HL-60 (cell line): ENCODE results near the gene NUP205.

Source experiments
- POLR2AphosphoS5 ChIP-seq: IDR thresholded peaks from 2 replicates; pipeline ENCODE4 v1.6.1; 2012; ENCODE audit warnings: low read depth
- SPI1 ChIP-seq: IDR thresholded peaks from 2 replicates; pipeline ENCODE4 v1.6.1; 2012; ENCODE audit warnings: low read depth, mild to moderate bottlenecking, borderline replicate concordance
- TF ChIP-seq, protein P1 (sequence below): IDR thresholded peaks from one replicate; pipeline ENCODE4 v1.5.1; 2011; ENCODE audit warnings: low read length, control low read depth, inconsistent platforms; ENCODE audit not compliant: insufficient read depth
- TF ChIP-seq, protein P2 (sequence below): IDR thresholded peaks from 2 replicates; pipeline ENCODE4 v1.6.1; 2012; ENCODE audit warnings: low read depth; ENCODE audit not compliant: insufficient replicate concordance

DNA sequence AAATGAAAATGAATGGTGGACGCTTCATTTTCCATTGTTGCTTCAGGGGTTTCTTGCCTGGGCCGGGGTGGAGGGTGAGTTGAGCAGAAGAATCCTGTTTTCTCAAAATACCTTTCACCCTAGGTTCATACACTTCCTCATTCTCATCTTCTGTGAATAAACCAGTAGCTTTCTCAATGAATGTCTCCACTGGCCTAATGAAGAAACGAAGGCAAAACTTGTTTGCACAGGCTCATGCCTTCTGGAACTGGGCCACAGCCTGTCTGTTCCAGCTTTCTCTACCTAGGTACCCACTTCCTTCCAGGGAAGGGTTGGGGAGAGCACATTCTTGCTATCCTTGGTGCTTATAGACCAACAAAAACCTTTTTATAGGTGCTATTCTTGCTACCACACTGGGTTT is 125.9 kb downstream of the NUP205 start:
- TF ChIP-seq POLR2AphosphoS5 (no peak), SPI1 (peak; percentile 67)
- TF ChIP-seq, protein P1, sequence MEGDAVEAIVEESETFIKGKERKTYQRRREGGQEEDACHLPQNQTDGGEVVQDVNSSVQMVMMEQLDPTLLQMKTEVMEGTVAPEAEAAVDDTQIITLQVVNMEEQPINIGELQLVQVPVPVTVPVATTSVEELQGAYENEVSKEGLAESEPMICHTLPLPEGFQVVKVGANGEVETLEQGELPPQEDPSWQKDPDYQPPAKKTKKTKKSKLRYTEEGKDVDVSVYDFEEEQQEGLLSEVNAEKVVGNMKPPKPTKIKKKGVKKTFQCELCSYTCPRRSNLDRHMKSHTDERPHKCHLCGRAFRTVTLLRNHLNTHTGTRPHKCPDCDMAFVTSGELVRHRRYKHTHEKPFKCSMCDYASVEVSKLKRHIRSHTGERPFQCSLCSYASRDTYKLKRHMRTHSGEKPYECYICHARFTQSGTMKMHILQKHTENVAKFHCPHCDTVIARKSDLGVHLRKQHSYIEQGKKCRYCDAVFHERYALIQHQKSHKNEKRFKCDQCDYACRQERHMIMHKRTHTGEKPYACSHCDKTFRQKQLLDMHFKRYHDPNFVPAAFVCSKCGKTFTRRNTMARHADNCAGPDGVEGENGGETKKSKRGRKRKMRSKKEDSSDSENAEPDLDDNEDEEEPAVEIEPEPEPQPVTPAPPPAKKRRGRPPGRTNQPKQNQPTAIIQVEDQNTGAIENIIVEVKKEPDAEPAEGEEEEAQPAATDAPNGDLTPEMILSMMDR, result no peak
- TF ChIP-seq, protein P2, sequence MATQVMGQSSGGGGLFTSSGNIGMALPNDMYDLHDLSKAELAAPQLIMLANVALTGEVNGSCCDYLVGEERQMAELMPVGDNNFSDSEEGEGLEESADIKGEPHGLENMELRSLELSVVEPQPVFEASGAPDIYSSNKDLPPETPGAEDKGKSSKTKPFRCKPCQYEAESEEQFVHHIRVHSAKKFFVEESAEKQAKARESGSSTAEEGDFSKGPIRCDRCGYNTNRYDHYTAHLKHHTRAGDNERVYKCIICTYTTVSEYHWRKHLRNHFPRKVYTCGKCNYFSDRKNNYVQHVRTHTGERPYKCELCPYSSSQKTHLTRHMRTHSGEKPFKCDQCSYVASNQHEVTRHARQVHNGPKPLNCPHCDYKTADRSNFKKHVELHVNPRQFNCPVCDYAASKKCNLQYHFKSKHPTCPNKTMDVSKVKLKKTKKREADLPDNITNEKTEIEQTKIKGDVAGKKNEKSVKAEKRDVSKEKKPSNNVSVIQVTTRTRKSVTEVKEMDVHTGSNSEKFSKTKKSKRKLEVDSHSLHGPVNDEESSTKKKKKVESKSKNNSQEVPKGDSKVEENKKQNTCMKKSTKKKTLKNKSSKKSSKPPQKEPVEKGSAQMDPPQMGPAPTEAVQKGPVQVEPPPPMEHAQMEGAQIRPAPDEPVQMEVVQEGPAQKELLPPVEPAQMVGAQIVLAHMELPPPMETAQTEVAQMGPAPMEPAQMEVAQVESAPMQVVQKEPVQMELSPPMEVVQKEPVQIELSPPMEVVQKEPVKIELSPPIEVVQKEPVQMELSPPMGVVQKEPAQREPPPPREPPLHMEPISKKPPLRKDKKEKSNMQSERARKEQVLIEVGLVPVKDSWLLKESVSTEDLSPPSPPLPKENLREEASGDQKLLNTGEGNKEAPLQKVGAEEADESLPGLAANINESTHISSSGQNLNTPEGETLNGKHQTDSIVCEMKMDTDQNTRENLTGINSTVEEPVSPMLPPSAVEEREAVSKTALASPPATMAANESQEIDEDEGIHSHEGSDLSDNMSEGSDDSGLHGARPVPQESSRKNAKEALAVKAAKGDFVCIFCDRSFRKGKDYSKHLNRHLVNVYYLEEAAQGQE, result no peak
